Head of caudate nucleus (tissue), 42 donors: Measurements from ENCODE around the gene ZNF350.
"Not testable (repeated sequence)": the region's sequence is repeated elsewhere in the genome, so short reads cannot be mapped to it uniquely, and the experiment has no call there.

Source experiments
- DNase-seq, 42 donors: peaks; one replicate each; pipeline versions ENCODE4 v3.0.0 to v3.0.0-alpha.2; 2020 to 2021; ENCODE audit warnings: mixed read lengths in 7 of 42
- intact Hi-C: fragments of 100-400 bp; cut with DNase I; formaldehyde crosslinking; loops from one replicate; pipeline ENCODE4 v1.15.0; 2022

Gene ZNF350

GRCh38 chr19:51978882-51979281, 7.8 kb downstream of the ZNF350 start:
- intact Hi-C loops, result no loop called here
- DNase-seq, result no peak

- DNase-seq, result no peak
- intact Hi-C loops, result no loop called here
These were observed 9.3 kb downstream of the ZNF350 start for GRCh38 chr19:51977346-51977745.

- DNase-seq, result no peak
- intact Hi-C loops, result no loop called here
These were observed 9.8 kb downstream of the ZNF350 start for GRCh38 chr19:51976852-51977251.

- DNase-seq, intact Hi-C loops: not testable (repeated sequence)
These were observed 10.9 kb downstream of the ZNF350 start for GRCh38 chr19:51975787-51976186.

DNA sequence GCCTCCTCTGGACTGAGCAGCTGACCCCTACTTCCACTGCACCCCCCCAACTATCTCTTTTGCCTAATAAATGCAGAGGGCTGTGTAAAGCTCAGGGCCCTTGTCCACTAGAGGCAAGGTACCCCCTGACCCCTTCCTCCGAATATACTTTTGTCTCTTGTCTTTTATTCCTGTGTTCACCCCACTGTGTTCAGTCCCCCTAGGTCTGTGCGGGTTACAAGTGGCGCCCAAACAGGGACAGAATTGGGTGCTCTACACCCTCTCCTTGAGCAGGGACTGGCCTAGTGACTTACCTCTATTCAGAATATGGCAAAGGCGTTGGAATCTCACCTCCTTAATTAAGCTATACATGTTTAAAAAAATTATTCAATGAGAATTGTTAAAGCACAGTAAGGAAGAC, 15.0 kb downstream of the ZNF350 start:
- no peak for DNase-seq
- intact Hi-C loops, result no loop called here

DNA sequence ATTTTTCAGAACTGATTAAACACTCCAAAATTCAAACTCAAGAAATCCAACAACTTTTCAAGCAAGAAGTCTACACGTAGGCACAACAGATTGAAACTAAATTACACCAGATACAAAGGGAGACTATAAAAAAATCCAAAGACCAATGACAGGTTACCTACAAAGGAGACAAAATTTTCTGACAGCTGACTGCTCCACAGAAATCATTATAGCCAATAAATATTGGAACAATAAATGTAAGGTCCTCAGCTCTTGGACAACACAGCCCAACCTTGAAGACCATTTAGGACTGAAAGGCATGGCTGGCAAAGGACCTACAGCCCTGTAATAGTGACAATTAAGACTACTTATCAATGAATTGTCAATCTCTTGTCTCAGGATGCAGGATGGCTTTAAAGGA, 15.9 kb downstream of the ZNF350 start:
- intact Hi-C loops, result no loop called here
- no peak for DNase-seq

DNA sequence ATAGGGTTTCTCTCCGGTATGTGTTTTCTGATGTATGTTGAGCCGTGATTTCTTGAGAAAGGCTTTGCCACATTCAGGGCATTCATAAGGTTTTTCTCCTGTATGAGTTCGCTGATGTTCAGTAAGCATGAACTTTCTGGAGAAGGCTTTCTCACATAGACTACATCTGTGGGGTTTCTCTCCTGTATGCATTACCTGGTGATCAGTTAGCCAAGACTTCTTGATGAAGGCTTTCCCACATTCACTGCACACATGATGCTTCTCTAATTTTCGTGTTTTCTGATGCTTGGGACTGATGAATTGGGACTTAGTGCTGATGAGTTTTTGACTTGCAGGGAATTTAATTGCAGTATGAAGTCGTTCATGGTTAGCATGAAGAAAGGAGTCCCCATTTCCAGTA, 21.1 kb downstream of the ZNF350 start:
- intact Hi-C loops, result no loop called here
- DNase-seq, result no peak

DNA sequence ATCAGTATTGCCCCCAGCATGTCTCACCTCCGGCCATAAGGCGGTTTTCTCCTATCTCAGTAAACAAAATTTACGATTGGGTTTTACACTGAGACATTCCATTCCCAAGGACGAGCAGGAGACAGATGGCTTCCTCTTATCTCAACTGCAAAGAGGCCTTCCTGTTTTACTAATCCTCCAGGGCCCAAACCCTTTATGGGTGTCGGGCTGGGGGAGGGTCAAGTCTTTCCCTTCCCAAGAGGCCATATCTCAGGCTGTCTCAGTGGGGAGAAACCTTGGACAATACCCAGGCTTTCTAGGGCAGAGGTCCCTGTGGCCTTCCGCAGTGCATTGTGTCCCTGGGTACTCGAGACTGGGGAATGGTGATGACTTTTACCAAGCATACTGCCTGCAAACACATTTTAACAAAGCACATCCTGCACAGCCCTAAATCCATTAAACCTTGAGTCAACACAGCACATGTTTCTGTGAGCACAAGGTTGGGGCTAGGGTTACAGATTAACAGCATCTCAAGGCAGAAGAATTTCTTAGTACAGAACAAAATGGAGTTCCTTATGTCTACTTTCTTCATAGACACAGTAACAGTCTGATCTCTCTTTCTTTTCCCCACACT, 25.9 kb downstream of the ZNF350 start:
- intact Hi-C loops, DNase-seq: not testable (repeated sequence)

GRCh38 chr19:51959791-51960190, 26.8 kb downstream of the ZNF350 start:
- no peak for DNase-seq

GRCh38 chr19:51957846-51958245, 28.8 kb downstream of the ZNF350 start:
- intact Hi-C loops, DNase-seq: not testable (repeated sequence)

More at GRCh38 chr19:51959791-51960190, 26.8 kb downstream of the ZNF350 start:
- intact Hi-C loops, result no loop called here

DNA sequence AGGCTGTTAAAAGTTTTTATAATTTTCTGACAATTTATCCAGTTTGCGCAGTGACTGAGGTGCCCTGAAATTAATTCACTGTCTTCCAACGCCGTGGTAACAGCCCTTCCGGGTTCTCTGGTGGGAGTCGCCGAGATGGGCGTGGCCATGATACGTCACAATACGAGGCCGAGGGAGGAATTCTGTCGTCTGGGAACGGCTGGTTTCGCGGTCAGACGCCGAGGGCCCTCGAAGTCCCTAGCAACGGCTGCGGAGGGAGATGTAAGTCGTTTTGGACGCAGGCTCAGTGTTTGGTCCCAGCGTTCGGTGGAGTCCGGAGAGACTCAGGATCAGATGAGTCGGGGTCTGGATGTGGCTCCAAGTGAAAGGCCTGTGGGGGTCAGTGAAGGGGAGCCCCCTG, 37.7 kb downstream of the ZNF350 start:
- intact Hi-C loops, result no loop called here
- peak; percentile 43 to 90 (median 74) for DNase-seq

GRCh38 chr19:51946602-51947001, 40.0 kb downstream of the ZNF350 start:
- intact Hi-C loops, result no loop called here
- no peak for DNase-seq

DNA sequence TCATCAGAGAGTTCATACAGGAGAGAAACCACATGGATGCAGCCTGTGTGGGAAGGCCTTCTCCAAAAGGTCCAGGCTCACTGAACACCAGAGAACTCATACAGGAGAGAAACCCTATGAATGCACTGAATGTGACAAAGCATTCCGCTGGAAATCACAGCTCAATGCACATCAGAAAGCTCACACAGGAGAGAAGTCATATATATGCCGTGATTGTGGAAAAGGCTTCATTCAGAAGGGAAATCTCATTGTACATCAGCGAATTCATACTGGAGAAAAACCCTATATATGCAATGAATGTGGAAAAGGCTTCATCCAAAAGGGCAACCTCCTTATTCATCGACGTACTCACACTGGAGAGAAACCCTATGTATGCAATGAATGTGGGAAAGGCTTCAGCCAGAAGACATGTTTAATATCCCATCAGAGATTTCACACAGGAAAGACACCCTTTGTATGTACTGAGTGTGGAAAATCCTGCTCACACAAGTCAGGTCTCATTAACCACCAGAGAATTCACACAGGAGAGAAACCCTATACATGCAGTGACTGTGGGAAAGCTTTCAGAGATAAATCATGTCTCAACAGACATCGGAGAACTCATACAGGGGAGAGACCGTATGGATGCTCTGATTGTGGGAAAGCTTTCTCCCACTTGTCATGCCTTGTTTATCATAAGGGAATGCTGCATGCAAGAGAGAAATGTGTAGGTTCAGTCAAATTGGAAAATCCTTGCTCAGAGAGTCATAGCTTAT, 41.7 kb downstream of the ZNF350 start:
- no peak for DNase-seq
- intact Hi-C loops, result no loop called here

- intact Hi-C loops, result no loop called here
- DNase-seq, result no peak
These were observed 47.7 kb downstream of the ZNF350 start for GRCh38 chr19:51938936-51939335.

DNA sequence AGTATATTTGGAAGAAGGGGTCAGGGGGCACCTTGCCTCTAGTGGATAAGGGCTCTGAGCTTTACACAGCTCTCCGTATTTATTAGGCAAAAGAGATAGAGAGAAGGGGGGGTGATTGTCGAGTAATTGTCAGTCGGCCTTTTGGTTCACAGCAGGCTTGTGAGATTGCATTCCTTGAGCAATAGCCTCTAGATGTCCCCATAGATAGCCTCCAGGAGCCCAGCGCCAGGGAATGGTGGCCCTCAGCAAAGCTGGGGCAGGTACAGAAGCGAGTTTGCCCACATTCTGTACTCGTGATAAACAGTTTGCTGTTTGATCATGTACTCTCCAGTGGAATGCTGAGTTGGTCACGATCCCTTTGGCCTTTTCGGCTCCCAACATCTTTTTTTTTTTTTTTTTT, 54.7 kb downstream of the ZNF350 start:
- intact Hi-C loops, result no loop called here
- no peak for DNase-seq

DNA sequence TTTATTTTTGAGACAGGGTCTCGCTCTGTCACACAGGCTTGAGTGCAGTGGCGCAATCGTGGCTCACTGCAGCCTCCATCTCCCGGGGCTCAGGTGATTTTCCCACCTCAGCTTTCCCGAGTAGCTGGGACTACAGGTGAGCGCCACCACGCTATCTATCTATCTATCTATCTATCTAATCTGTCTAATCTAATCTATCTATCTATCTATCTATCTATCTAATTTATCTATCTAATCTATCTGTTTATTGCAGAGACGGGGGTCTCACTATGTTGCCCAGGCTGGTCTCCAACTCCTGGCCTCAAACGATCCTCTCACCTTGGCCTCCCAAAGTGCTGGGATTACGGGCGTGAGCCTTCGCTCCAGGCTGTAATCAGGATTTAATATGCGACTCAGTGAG, 58.8 kb downstream of the ZNF350 start:
- DNase-seq, result no peak
- intact Hi-C loops, result loop anchor here (2.0 kb wide), 1 partner anchor 59 kb away; the partner anchor contains the start of gene ZNF350

- intact Hi-C loops, result loop anchor here (2.0 kb wide), 1 partner anchor 60 kb away; the partner anchor contains the start of gene ZNF350
- peak; percentile 86 to 97 (median 92) for DNase-seq
These were observed 59.6 kb downstream of the ZNF350 start, which contains the start of gene ZNF613 for GRCh38 chr19:51926784-51927741. ZNF613 (plus strand) TSS chr19:51927472; CDS start chr19:51936221, 8,749 bp downstream.

- no peak for DNase-seq
- intact Hi-C loops, result loop anchor here (2.0 kb wide), 1 partner anchor 60 kb away; the partner anchor contains the start of gene ZNF350
These were observed 60.2 kb downstream of the ZNF350 start for GRCh38 chr19:51926426-51926783.

GRCh38 chr19:51921949-51922348, 64.7 kb downstream of the ZNF350 start:
- intact Hi-C loops, result no loop called here
- no peak for DNase-seq

DNA sequence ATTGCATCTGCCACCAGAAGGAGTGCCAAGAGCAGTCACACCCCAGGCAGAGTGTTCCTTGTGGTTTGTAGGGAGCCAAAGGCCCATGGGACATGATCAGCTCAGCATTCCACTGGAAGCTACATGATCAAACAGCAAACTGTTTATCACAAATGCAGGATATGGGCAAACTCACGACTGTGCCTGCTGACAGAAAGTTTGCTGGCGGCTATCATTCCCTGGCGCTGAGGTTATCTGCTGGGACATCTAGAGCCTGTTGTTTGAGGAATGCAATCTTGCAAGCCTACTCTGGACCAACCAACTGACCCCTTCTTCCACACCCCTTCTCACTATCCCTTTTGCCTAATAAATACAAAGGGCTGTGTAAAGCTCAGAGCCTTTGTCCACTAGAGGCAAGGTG, 67.0 kb downstream of the ZNF350 start:
- intact Hi-C loops, result no loop called here
- no peak for DNase-seq
